Activated T-cell treated with anti-CD3 and anti-CD28 coated beads, Interleukin-2, amount 50 U/mL, for 72 hours (primary cell): Measurements from ENCODE around the gene SEC16A. TPM values are rescaled to one million over a fixed set of nuclear protein-coding genes. Genes with fewer than 3 reads are reported as not detected.

Experiments
- ATAC-seq, 2 donors: fragments of 150-1000 bp; cut with Tn5 transposase; replicated peaks in 1 of 2; 2 replicates each; pipeline ENCODE4 v1.10.0; 2021; ENCODE audit warnings: moderate library complexity in 2 of 2, mild to moderate bottlenecking in 1 of 2
- DNase-seq, 2 donors: peaks; one replicate each; pipeline ENCODE4 v3.0.0; 2021 to 2022; ENCODE audit warnings: mixed read lengths in 1 of 2
- H3K27ac Mint-ChIP-seq: one replicate; pipeline ENCODE4 v1.8.0; 2022; ENCODE audit warnings: mild to moderate bottlenecking, moderate library complexity, mixed read lengths
- H3K27me3 Mint-ChIP-seq: one replicate; pipeline ENCODE4 v1.8.0; 2022; ENCODE audit warnings: low read depth, mixed read lengths
- H3K36me3 Mint-ChIP-seq, 2 donors: one replicate each; pipeline ENCODE4 v1.8.0; 2022; ENCODE audit warnings: mixed read lengths in 2 of 2, mild to moderate bottlenecking in 1 of 2; ENCODE audit not compliant: insufficient read depth in 2 of 2
- H3K4me1 Mint-ChIP-seq: one replicate; pipeline ENCODE4 v1.8.0; 2022; ENCODE audit warnings: low read depth, mixed read lengths
- H3K4me3 Mint-ChIP-seq, 2 donors: one replicate each; pipeline ENCODE4 v1.8.0; 2022; ENCODE audit warnings: mild to moderate bottlenecking in 2 of 2, mixed read lengths in 2 of 2, moderate library complexity in 2 of 2
- H3K9me3 Mint-ChIP-seq, 2 donors: one replicate each; pipeline ENCODE4 v1.8.0; 2022; ENCODE audit warnings: mixed read lengths in 2 of 2
- total RNA-seq, 2 donors: library from RNA; stranded (reverse); gene quantifications; one replicate each; pipeline ENCODE4 v1.2.3, GENCODE V29; 2022

Gene SEC16A
- total RNA-seq, 2 donors from 2014 or later = 69.5 to 74.5 TPM

DNA sequence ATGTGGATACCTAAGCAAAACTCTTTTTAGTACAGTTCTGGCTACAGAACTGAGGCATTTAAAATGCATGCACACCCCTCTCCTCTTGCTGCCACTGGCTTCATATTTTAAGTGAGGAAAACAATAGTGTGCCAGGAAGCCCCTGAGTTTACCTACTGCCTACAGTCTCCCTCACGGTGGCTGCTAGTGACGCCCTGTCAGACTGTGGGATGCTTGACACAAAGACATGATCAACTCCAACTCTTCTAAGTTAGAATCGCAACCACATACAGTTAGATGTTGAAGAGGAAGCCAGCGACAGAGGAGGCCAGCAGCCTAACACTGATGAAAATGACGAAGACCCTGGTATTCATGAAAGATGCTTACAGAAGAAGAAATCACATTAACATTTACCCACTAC, 1.3 kb downstream of the SEC16A start:
- Mint-ChIP-seq H3K36me3 (peaks cover 6 to 10% of the 10 kb centered on the region in 2 donors), H3K4me1 (peaks cover 28% of the 10 kb centered on the region), H3K27me3 (no peaks in the 10 kb centered on the region), H3K27ac (peak overlapping the region; percentile 91), H3K4me3 (peak overlapping the region; percentile 98 to 99), H3K9me3 (no peaks in the 10 kb centered on the region)
- ATAC-seq (no peak), DNase-seq (no peak)

DNA sequence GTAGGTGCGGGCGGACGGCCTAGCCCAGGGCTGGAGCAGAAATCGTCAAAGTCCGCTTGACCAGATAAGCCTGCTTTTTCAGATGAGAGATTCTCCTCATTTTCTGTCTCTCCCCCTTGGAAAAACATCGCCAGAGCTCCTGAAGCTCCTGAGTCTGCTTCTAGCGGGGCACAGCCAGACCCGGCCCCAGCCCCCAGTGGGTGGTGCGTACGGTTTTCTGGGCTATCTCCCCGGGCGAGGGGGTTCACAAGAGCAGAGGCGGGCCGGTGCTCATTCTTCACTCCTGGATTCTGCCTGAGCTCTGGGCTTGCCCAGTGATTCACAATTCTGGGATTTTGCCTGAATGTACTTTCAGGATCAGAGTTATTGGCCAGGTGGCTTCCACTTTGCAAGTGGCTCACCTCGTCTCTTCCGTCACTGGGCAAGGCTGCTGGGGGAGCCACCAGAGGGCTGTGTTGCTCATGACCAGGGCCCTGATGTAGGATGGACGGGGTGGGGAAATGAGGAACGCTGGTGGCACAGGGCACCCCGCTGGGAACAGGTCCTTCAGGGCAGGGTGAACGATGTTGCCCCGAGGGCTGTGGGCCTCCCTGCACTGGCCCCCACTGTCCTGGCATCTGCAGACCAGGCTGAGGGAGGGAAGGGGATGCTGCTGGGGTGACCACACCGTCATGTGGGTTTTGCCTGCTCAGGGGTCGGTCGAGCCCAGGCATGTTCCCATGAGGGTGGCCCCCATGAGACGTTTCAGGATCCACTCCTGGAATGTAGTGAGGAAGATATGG, 6.3 kb downstream of the SEC16A start:
- Mint-ChIP-seq H3K4me1 (peaks cover 22% of the 10 kb centered on the region), H3K9me3 (no peaks in the 10 kb centered on the region), H3K27ac (no peak overlapping the region), H3K4me3 (no peak overlapping the region), H3K27me3 (no peaks in the 10 kb centered on the region), H3K36me3 (peaks cover 2 to 12% of the 10 kb centered on the region in 2 donors)
- ATAC-seq (no peak), DNase-seq (no peak)

DNA sequence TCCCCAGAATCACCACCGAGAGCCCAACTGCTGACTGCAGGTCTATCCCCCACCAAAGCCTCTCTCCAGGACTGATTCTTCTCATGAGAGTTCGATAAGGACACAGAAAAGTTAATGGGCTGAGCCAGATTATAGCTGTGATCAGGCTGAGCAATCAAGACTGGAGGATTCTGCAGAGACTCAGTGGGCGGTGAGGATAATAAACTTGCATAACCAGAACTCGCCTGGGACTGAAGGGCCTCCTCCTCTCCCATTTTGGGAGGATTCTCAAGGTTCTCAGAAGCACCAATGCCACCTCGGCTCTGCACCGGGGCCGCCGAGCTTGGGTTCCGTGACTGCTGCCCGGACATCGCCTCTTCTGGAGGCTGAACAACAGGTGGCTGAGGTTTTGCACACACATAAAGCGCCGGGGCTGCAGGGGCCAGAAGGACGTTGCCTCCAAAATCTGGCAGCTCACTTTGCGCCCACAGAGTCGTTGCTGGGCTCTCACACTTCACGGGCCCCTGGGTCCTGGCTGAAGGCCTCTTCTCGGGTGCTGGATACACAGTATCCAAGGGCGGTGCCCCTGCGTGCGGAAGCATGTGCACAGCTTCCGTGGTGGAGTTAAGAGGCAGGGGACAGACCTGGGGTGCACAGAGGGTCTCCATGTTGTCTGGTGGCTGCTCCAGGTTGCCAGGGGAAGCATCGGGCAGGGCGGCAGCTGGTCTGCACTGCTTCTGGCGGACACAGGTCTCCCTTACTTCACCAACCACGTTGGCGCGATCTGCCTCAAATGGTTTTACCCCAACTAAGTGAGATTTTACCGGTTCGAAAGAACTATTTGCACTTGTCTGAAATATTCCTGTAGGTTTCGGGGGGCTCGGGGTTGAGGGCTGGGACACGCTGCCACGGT, 7.6 kb downstream of the SEC16A start:
- ATAC-seq (no peak), DNase-seq (no peak)
- Mint-ChIP-seq H3K36me3 (peaks cover 4 to 17% of the 10 kb centered on the region in 2 donors), H3K27me3 (no peaks in the 10 kb centered on the region), H3K4me3 (no peak overlapping the region), H3K9me3 (no peaks in the 10 kb centered on the region), H3K27ac (no peak overlapping the region), H3K4me1 (peaks cover 9% of the 10 kb centered on the region)

GRCh38 chr9:136474021-136474640, 8.7 kb downstream of the SEC16A start:
- Mint-ChIP-seq H3K4me3 (no peak overlapping the region), H3K36me3 (peaks cover 4 to 18% of the 10 kb centered on the region in 2 donors), H3K27me3 (no peaks in the 10 kb centered on the region), H3K27ac (no peak overlapping the region), H3K9me3 (no peaks in the 10 kb centered on the region), H3K4me1 (peaks cover 4% of the 10 kb centered on the region)
- DNase-seq = no peak
- ATAC-seq = no peak

DNA sequence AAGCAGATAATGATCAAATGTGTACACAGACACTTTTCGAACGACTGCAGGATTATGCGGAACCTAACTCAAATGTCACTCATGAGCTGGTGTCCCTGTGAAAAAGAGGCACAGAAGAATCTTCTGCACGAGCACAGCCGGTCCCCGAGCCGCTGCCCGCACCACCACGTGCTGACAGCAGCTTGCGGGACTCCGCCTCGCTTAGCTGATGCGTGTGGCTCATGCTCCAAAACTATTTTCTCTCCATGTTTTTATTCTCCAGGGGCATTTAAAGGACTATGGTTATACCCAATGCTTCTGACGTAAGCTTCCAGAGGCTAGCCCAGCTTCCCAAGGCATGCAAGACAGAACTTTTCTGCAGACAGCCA, 9.5 kb downstream of the SEC16A start:
- H3K9me3 Mint-ChIP-seq = no peaks in the 10 kb centered on the region
- H3K36me3 Mint-ChIP-seq = peaks cover 4 to 18% of the 10 kb centered on the region in 2 donors
- H3K27me3 Mint-ChIP-seq = no peaks in the 10 kb centered on the region
- DNase-seq (no peak), ATAC-seq (no peak)
- peaks cover 1% of the 10 kb centered on the region for H3K4me1 Mint-ChIP-seq
- no peak overlapping the region for H3K4me3 Mint-ChIP-seq
- no peak overlapping the region for H3K27ac Mint-ChIP-seq

GRCh38 chr9:136472640-136473353, 10.0 kb downstream of the SEC16A start:
- Mint-ChIP-seq H3K27me3 (no peaks in the 10 kb centered on the region), H3K4me3 (no peak overlapping the region), H3K27ac (no peak overlapping the region), H3K9me3 (no peaks in the 10 kb centered on the region), H3K4me1 (no peaks in the 10 kb centered on the region), H3K36me3 (peaks cover 4 to 18% of the 10 kb centered on the region in 2 donors)
- DNase-seq (no peak), ATAC-seq (no peak)

DNA sequence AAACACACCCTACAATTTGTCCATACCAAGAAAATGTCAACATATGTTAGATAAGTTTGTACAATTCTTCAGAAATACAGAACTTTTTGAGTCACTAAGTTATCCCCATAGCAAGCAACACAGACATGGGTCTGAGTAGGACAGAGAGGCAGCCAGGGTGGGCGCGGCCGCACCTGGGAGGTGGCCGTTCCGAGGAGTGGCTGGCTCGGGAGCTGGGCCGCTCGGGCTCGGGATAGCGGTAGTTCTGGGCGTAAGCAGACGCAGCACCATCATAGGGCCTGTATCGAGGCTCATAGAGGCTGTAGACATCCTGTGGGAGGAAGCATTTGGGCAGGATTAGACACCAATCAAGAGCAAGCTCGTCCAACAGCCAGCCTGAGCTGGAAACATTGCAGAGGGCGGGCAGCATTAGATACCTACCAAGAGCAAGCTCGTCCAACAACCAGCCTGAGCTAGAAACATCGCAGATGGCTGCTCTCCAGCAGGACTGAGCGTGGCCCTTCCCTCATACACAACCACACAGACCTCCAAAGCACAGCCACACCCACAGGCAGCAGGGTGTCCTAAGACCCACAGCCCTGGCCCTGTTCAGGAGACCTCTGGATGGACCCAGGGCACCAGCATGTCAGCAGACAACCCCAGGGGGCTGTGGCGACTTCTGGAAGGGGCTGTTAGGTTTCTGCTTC, 10.9 kb downstream of the SEC16A start:
- Mint-ChIP-seq H3K4me1 (no peaks in the 10 kb centered on the region), H3K9me3 (no peaks in the 10 kb centered on the region), H3K4me3 (no peak overlapping the region), H3K27ac (no peak overlapping the region), H3K36me3 (peaks cover 4 to 18% of the 10 kb centered on the region in 2 donors), H3K27me3 (no peaks in the 10 kb centered on the region)
- ATAC-seq = no peak
- no peak for DNase-seq

DNA sequence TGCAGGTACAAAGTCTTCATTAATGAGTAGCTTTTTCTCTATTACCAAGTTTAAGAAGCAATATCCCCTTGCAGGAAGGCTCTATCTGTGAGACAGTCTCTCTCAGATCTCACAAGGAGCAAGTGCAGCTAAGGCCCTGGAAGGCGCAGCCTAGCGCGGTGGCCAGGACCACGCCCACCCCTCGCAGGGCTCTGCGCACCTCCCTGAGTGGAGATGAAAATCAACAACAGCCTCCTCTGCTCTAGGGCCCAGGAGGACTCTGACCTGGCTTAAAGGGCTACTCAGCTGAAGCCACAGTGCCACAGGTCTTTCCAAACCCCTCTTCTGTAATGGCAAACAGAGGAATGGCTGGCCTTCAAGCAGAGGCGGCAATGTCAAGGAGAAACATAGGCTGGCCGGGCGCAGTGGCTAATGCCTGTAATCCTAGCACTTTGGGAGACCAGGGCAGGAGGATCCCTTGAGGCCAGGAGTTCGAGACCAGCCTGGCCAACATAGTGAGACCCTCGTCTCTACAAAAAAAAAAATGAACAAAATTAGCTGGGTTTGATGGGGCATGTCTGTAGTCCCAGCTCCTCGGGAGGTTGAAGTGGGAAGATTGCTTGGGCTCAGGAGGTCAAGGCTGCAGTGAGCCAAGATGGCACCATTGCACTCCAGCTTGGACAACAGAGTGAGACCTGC, 11.9 kb downstream of the SEC16A start:
- Mint-ChIP-seq H3K27me3 (no peaks in the 10 kb centered on the region), H3K36me3 (peaks cover 4 to 18% of the 10 kb centered on the region in 2 donors), H3K9me3 (no peaks in the 10 kb centered on the region), H3K4me1 (no peaks in the 10 kb centered on the region), H3K27ac (no peak overlapping the region), H3K4me3 (no peak overlapping the region)
- ATAC-seq (no peak), DNase-seq (no peak)

DNA sequence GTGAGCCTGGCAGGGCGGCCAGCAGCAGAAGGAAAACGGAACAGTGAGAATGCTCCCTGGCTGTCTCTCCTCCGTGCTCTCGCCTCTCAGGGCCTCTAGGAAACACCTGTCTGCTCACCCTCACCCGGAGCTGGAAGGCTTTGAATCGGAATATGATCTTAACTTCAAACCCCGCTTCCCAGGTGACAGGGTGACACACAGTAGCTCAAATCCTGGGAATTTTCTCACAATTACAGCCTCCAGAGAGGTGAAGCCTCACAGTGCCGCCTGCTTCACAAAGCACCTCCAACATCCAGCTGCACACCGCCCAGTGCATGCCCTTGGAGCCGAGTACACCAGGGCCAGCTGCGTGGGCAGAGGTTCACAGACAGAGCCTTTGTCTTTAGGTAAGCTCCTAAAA, 12.5 kb downstream of the SEC16A start:
- Mint-ChIP-seq H3K36me3 (peaks cover 4 to 20% of the 10 kb centered on the region in 2 donors), H3K27ac (no peak overlapping the region)
- ATAC-seq = no peak

DNA sequence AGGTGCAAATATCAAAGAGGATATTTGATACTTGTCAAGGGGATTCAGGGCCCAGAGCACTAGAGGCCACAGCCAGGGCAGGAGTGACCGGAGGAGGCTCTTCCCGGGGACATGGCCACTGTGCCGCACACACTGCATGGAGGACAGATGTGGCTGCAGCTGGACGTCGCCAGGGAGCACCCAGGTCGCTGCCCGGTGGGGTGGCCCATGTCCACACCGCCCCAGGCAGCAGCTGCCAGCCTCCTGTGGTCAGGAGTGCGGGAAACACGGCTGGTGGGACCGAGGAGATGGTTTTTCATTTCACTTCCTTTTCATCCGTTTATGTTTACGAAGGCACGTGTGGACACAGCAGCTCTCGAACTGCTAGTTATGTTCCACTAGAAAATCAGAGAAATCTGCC, 15.1 kb downstream of the SEC16A start:
- no peak for DNase-seq
- Mint-ChIP-seq H3K27ac (no peak overlapping the region), H3K4me1 (no peaks in the 10 kb centered on the region), H3K4me3 (no peak overlapping the region), H3K27me3 (no peaks in the 10 kb centered on the region), H3K36me3 (peaks cover 4 to 25% of the 10 kb centered on the region in 2 donors), H3K9me3 (no peaks in the 10 kb centered on the region)
- no peak for ATAC-seq

More for the DNA sequence above, 12.5 kb downstream of the SEC16A start:
- no peak for DNase-seq
- Mint-ChIP-seq H3K4me3 (no peak overlapping the region), H3K4me1 (no peaks in the 10 kb centered on the region), H3K27me3 (no peaks in the 10 kb centered on the region), H3K9me3 (no peaks in the 10 kb centered on the region)

- DNase-seq = no peak
- no peaks in the 10 kb centered on the region for H3K4me1 Mint-ChIP-seq
- H3K9me3 Mint-ChIP-seq = no peaks in the 10 kb centered on the region
- ATAC-seq = no peak
- H3K36me3 Mint-ChIP-seq = peaks cover 7 to 31% of the 10 kb centered on the region in 2 donors
- no peak overlapping the region for H3K4me3 Mint-ChIP-seq
- no peaks in the 10 kb centered on the region for H3K27me3 Mint-ChIP-seq
- H3K27ac Mint-ChIP-seq = no peak overlapping the region
Observed at GRCh38 chr9:136466155-136466541, 16.7 kb downstream of the SEC16A start.
